ACC112 (cell line): ENCODE results near the gene UBE2S.

ENCODE experiments used
- H2AFZ ChIP-seq: fragments of 200-600 bp; sonication (generic); one replicate; pipeline ENCODE4 v1.6.0; 2017; ENCODE audit warnings: antibody characterized with exemption, low read length; ENCODE audit not compliant: unreplicated experiment
- H3K27ac ChIP-seq: fragments of 200-600 bp; sonication (generic); 2 replicates; pipeline ENCODE4 v1.5.1; 2014; ENCODE audit warnings: low read depth, mild to moderate bottlenecking, antibody characterized with exemption, low read length, moderate library complexity
- H3K27me3 ChIP-seq: fragments of 200-600 bp; sonication (generic); 2 replicates; pipeline ENCODE4 v1.6.1; 2014; ENCODE audit warnings: mild to moderate bottlenecking, antibody characterized with exemption, low read length, moderate library complexity, mixed read lengths; ENCODE audit not compliant: insufficient read depth
- H3K36me3 ChIP-seq: fragments of 200-600 bp; sonication (generic); 2 replicates; pipeline ENCODE4 v1.6.1; 2016; ENCODE audit warnings: mild to moderate bottlenecking, antibody characterized with exemption, low read length, moderate library complexity, mixed read lengths; ENCODE audit not compliant: insufficient read depth
- H3K4me1 ChIP-seq: fragments of 200-600 bp; sonication (generic); one replicate; pipeline ENCODE4 v1.6.1; 2016; ENCODE audit warnings: low read length, mixed read lengths; ENCODE audit not compliant: insufficient read depth, unreplicated experiment, control insufficient read depth
- H3K4me3 ChIP-seq: fragments of 200-600 bp; sonication (generic); 2 replicates; pipeline ENCODE4 v1.5.1; 2014; ENCODE audit warnings: mild to moderate bottlenecking, low read depth, low read length
- H3K79me2 ChIP-seq: fragments of 200-600 bp; sonication (generic); one replicate; pipeline ENCODE4 v1.6.0; 2016; ENCODE audit warnings: low read length; ENCODE audit not compliant: control insufficient read depth, unreplicated experiment, insufficient read depth

Gene UBE2S

DNA sequence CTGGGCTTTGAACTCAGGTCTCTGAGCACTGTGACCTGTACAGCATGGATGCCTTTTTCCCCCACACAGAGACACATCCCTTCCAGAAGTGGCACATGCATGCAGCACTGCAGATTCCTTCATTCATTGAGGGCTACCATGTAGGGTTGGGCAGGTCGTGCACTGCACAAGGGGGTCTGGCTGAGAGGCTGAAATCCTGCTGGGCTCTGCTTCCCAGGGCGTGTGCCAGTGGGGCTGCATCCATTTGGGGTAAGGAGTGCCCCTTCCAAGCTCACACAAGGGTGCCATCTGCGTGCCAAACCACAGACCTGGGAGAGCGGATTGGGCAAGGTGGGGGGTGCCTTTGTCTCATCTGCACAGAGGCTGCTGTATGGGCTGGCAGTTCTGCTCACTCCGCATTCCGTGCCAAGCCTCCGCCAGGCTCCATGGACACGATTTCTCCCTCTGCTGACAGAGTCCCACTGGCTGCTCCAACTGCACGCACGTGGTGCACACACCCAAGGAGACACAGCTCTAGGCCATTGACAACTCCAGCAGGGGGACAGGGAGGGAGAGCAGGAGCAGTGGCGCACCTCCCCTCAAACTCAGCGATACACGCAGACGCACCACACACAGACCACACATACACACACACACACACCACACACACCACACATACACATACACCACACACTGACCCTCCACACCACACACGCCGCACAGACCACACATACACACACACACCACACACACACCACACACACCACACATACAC is 40.0 kb upstream of the UBE2S start:
- Histone ChIP-seq H3K27ac (no peak overlapping the region), H3K27me3 (peaks cover 54% of the 10 kb centered on the region), H2AFZ (no peak overlapping the region), H3K4me1 (no peaks in the 10 kb centered on the region), H3K4me3 (no peak overlapping the region), H3K79me2 (no peaks in the 10 kb centered on the region), H3K36me3 (no peaks in the 10 kb centered on the region)

GRCh38 chr19:55446060-55446459 is 38.5 kb upstream of the UBE2S start:
- no peaks in the 10 kb centered on the region for H3K79me2 ChIP-seq
- H3K36me3 ChIP-seq: no peaks in the 10 kb centered on the region
- H3K4me3 ChIP-seq: no peak overlapping the region
- H3K4me1 ChIP-seq: no peaks in the 10 kb centered on the region
- peaks cover 55% of the 10 kb centered on the region for H3K27me3 ChIP-seq
- H2AFZ ChIP-seq: no peak overlapping the region
- no peak overlapping the region for H3K27ac ChIP-seq

DNA sequence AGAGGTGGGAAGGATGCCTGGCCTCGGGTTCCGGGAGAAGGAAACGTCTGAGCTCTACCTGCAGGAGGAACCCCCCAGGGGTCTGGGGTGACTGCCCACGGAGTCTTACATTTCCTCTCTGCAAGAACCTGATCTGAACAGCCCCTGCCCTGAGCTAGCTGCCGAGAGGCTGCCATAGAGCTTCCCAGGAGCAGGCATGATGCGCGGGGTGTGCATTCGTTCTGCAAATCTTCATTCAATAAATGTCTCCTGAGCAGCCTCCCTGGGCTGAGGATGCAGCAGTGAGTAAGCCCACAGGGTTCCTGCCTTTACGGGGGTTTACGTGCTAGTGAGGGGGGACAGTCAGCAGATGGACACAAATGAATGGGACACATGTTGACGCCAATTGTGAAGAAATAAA is 37.1 kb upstream of the UBE2S start:
- Histone ChIP-seq H3K36me3 (no peaks in the 10 kb centered on the region), H3K79me2 (no peaks in the 10 kb centered on the region), H3K4me3 (no peak overlapping the region), H2AFZ (no peak overlapping the region), H3K27me3 (peaks cover 57% of the 10 kb centered on the region), H3K27ac (no peak overlapping the region), H3K4me1 (no peaks in the 10 kb centered on the region)

- H3K27me3 ChIP-seq: peaks cover 57% of the 10 kb centered on the region
- no peaks in the 10 kb centered on the region for H3K4me1 ChIP-seq
- H2AFZ ChIP-seq: no peak overlapping the region
Measured at GRCh38 chr19:55443824-55444480, 36.4 kb upstream of the UBE2S start.

GRCh38 chr19:55443045-55443823 is 35.6 kb upstream of the UBE2S start, which contains the start of gene SHISA7:
TSS of gene SHISA7 (minus strand) at chr19:55443300. CDS start at chr19:55442863, 437 bp downstream.
- H3K4me1 ChIP-seq: no peaks in the 10 kb centered on the region
- no peaks in the 10 kb centered on the region for H3K36me3 ChIP-seq
- no peaks in the 10 kb centered on the region for H3K79me2 ChIP-seq
- no peak within 1 kb of the TSS for H2AFZ ChIP-seq
- H3K4me3 ChIP-seq: no peak within 1 kb of the TSS
- H3K27ac ChIP-seq: no peak within 1 kb of the TSS
- peaks cover 57% of the 10 kb centered on the region for H3K27me3 ChIP-seq

More at GRCh38 chr19:55443824-55444480, 36.4 kb upstream of the UBE2S start:
- Histone ChIP-seq H3K36me3 (no peaks in the 10 kb centered on the region), H3K79me2 (no peaks in the 10 kb centered on the region), H3K4me3 (no peak overlapping the region), H3K27ac (no peak overlapping the region)

GRCh38 chr19:55442372-55442961 is 34.9 kb upstream of the UBE2S start:
- Histone ChIP-seq H3K27ac (no peak overlapping the region), H3K4me1 (no peaks in the 10 kb centered on the region), H3K27me3 (peaks cover 57% of the 10 kb centered on the region), H2AFZ (no peak overlapping the region), H3K36me3 (no peaks in the 10 kb centered on the region), H3K79me2 (no peaks in the 10 kb centered on the region), H3K4me3 (no peak overlapping the region)

DNA sequence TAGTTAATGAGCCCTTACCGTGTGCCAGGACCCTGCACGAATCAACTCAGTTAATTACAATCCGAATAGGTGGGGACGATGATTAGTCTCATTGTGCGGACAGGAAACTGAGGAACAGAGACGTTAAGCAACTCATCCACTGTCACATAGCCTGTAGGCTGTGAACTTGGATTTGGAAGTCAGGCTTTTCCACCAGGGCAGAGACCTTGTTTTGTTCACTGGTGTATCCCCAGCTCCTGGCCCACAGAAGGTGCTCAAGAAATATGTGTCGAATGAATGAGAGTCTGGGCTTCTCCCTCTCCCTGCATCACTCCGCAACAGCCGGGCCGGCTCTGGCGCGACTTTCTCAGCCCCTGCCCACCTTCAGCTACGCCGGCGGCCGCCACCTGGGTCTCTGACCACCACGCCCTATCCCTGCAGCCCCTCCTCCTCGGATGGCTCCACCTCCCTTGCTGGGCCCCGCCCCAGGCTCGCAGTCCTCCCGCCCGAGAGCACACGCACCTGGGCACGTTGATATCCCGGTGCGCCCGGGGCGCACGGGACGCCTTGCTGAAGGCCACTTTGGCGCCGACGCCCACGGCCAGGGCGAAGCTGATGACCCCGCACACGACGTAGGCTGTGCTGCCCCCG is 34.2 kb upstream of the UBE2S start:
- H2AFZ ChIP-seq: no peak overlapping the region

DNA sequence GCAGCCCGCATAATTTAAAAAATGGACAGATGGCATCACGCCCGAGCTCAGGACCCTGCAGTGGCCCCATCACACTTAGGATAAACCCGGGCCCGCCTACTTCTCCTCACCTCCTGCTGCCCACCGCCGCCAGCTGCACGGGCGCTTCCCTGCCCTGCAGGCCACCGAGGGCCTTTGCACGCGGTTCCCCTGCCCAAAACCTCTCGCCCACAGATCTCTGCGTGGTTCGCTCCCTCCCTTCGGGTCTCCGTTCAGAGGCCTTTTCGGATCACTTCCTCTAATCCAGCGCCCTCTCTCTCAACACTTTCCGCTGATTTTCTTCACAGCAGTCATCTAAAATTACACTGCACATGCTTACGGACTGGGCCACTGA is 33.7 kb upstream of the UBE2S start:
- peaks cover 53% of the 10 kb centered on the region for H3K27me3 ChIP-seq

More for the DNA sequence above, 34.2 kb upstream of the UBE2S start:
- H3K27ac ChIP-seq: no peak overlapping the region
- no peaks in the 10 kb centered on the region for H3K36me3 ChIP-seq
- H3K4me1 ChIP-seq: no peaks in the 10 kb centered on the region
- H3K4me3 ChIP-seq: no peak overlapping the region
- H3K27me3 ChIP-seq: peaks cover 53% of the 10 kb centered on the region
- no peaks in the 10 kb centered on the region for H3K79me2 ChIP-seq

GRCh38 chr19:55440411-55441105 is 33.0 kb upstream of the UBE2S start:
- Histone ChIP-seq H3K36me3 (no peaks in the 10 kb centered on the region), H3K4me3 (no peak overlapping the region), H3K79me2 (no peaks in the 10 kb centered on the region), H3K27ac (no peak overlapping the region), H3K27me3 (peaks cover 53% of the 10 kb centered on the region), H3K4me1 (no peaks in the 10 kb centered on the region), H2AFZ (no peak overlapping the region)

More for the DNA sequence above, 33.7 kb upstream of the UBE2S start:
- Histone ChIP-seq H2AFZ (no peak overlapping the region), H3K79me2 (no peaks in the 10 kb centered on the region), H3K36me3 (no peaks in the 10 kb centered on the region), H3K4me3 (no peak overlapping the region), H3K27ac (no peak overlapping the region), H3K4me1 (no peaks in the 10 kb centered on the region)
